Breast epithelium (tissue), 3 donors: ENCODE measurements around the gene C7.

Experiments
- POLR2A ChIP-seq: fragments of 450-650 bp; IDR thresholded peaks from one replicate; pipeline ENCODE4 v1.6.1; 2016; ENCODE audit warnings: antibody characterized with exemption, mild to moderate bottlenecking, moderate library complexity
- POLR2AphosphoS5 ChIP-seq, 3 donors: sonication (generic); formaldehyde crosslinking; IDR thresholded peaks; one replicate each; pipeline ENCODE4 v1.6.1; 2017; ENCODE audit warnings: antibody characterized with exemption in 3 of 3
- TF ChIP-seq, protein P1 (sequence below), 3 donors: fragments of 450-650 bp; IDR thresholded peaks; one replicate each; pipeline ENCODE4 v1.5.1; 2016 to 2017; ENCODE audit warnings: antibody characterized with exemption in 3 of 3, mild to moderate bottlenecking in 3 of 3, moderate library complexity in 3 of 3

DNA sequence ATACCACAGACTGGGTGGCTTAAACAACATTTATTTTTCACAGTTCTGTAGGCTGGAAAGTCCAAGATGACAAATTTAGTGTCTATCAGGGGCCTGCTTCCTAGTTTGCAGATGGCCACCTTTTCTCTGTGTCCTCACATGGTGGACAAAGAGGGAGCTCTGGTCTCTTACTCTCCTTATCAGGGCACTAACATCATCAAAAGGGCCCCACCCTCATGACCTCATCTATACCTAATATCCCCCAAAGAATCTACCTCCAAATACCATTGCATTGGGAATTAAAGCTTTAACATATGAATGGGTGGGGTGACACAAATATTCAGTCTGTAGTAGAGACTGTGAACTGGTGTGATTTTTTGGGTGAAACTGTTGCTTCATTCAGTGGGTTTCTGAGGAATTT, 78.1 kb downstream of the C7 start:
- TF ChIP-seq, protein P1, sequence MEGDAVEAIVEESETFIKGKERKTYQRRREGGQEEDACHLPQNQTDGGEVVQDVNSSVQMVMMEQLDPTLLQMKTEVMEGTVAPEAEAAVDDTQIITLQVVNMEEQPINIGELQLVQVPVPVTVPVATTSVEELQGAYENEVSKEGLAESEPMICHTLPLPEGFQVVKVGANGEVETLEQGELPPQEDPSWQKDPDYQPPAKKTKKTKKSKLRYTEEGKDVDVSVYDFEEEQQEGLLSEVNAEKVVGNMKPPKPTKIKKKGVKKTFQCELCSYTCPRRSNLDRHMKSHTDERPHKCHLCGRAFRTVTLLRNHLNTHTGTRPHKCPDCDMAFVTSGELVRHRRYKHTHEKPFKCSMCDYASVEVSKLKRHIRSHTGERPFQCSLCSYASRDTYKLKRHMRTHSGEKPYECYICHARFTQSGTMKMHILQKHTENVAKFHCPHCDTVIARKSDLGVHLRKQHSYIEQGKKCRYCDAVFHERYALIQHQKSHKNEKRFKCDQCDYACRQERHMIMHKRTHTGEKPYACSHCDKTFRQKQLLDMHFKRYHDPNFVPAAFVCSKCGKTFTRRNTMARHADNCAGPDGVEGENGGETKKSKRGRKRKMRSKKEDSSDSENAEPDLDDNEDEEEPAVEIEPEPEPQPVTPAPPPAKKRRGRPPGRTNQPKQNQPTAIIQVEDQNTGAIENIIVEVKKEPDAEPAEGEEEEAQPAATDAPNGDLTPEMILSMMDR (IDR thresholded peaks at IDR 0.05), result no peak
- TF ChIP-seq POLR2AphosphoS5 (IDR thresholded peaks at IDR 0.05), result no peak
- TF ChIP-seq POLR2A, result no peak
